H9 (cell line): Measurements from ENCODE around the gene MMP23B. TPM values are rescaled to one million over a fixed set of nuclear protein-coding genes. Genes with fewer than 3 reads are reported as not detected.

Experiments used
- DNase-seq: peaks from one replicate; pipeline ENCODE4 v3.0.0-alpha.2; 2017
- H2AFZ ChIP-seq: one replicate; pipeline ENCODE4 v1.6.1; 2013; ENCODE audit warnings: mild to moderate bottlenecking, low read length, control low read depth, moderate library complexity
- H2AK5ac ChIP-seq: 2 replicates; pipeline ENCODE4 v1.6.1; 2013; ENCODE audit warnings: low read length, control low read depth, mixed read lengths; ENCODE audit not compliant: insufficient read length
- H2BK120ac ChIP-seq: one replicate; pipeline ENCODE4 v1.6.1; 2013; ENCODE audit warnings: low read depth, mild to moderate bottlenecking, low read length, control low read depth, inconsistent platforms; ENCODE audit not compliant: poor library complexity, severe bottlenecking
- H2BK12ac ChIP-seq: 2 replicates; pipeline ENCODE4 v1.6.1; 2013; ENCODE audit warnings: low read length, control low read depth, mixed read lengths, low read depth; ENCODE audit not compliant: insufficient read length
- H2BK15ac ChIP-seq: 2 replicates; pipeline ENCODE4 v1.6.1; 2013; ENCODE audit warnings: low read depth, low read length, control low read depth
- H2BK20ac ChIP-seq: one replicate; pipeline ENCODE4 v1.6.1; 2013; ENCODE audit warnings: low read depth, mild to moderate bottlenecking, low read length, control low read depth, inconsistent platforms; ENCODE audit not compliant: poor library complexity, severe bottlenecking
- H2BK5ac ChIP-seq: 2 replicates; pipeline ENCODE4 v1.6.1; 2013; ENCODE audit warnings: low read length, control low read depth, mixed read lengths; ENCODE audit not compliant: insufficient read length
- H3K14ac ChIP-seq: 2 replicates; pipeline ENCODE4 v1.6.1; 2013; ENCODE audit warnings: low read length, control low read depth; ENCODE audit not compliant: insufficient read depth
- H3K18ac ChIP-seq: 2 replicates; pipeline ENCODE4 v1.6.1; 2013; ENCODE audit warnings: low read depth, mild to moderate bottlenecking, mixed read lengths, low read length, control low read depth; ENCODE audit not compliant: insufficient read length
- H3K23ac ChIP-seq: 2 replicates; pipeline ENCODE4 v1.6.1; 2013; ENCODE audit warnings: low read length, control low read depth, mixed read lengths, low read depth; ENCODE audit not compliant: insufficient read length
- H3K23me2 ChIP-seq: 2 replicates; pipeline ENCODE4 v1.6.1; 2013; ENCODE audit warnings: low read depth, mild to moderate bottlenecking, mixed read lengths, low read length, control low read depth; ENCODE audit not compliant: insufficient read length, poor library complexity, severe bottlenecking
- H3K27ac ChIP-seq: 2 replicates; pipeline ENCODE4 v1.5.1; 2013; ENCODE audit warnings: low read length, control low read depth, mixed read lengths, low read depth; ENCODE audit not compliant: insufficient read length
- H3K27me3 ChIP-seq: 2 replicates; pipeline ENCODE4 v1.6.1; 2013; ENCODE audit warnings: low read length, control low read depth, inconsistent platforms; ENCODE audit not compliant: insufficient read depth
- H3K4ac ChIP-seq: 2 replicates; pipeline ENCODE4 v1.6.1; 2013; ENCODE audit warnings: low read depth, mild to moderate bottlenecking, control low read depth, inconsistent platforms, low read length, moderate library complexity
- H3K4me1 ChIP-seq: 2 replicates; pipeline ENCODE4 v1.6.1; 2013; ENCODE audit warnings: low read length, control low read depth, inconsistent platforms; ENCODE audit not compliant: insufficient read depth
- H3K4me2 ChIP-seq: 2 replicates; pipeline ENCODE4 v1.6.1; 2013; ENCODE audit warnings: low read length, control low read depth, mixed read lengths; ENCODE audit not compliant: insufficient read length, insufficient read depth
- H3K56ac ChIP-seq: 2 replicates; pipeline ENCODE4 v1.6.1; 2013; ENCODE audit warnings: low read depth, mild to moderate bottlenecking, mixed read lengths, low read length, control low read depth; ENCODE audit not compliant: insufficient read length
- H3K79me1 ChIP-seq: 2 replicates; pipeline ENCODE4 v1.6.1; 2013; ENCODE audit warnings: low read depth, mild to moderate bottlenecking, moderate library complexity, low read length, control low read depth, inconsistent platforms; ENCODE audit not compliant: insufficient read depth, poor library complexity, severe bottlenecking
- H3K79me2 ChIP-seq: 2 replicates; pipeline ENCODE4 v1.6.1; 2013; ENCODE audit warnings: low read length, control low read depth, inconsistent platforms; ENCODE audit not compliant: insufficient read depth
- H3K9ac ChIP-seq: 2 replicates; pipeline ENCODE4 v1.6.1; 2013; ENCODE audit warnings: low read length, control low read depth, mixed read lengths; ENCODE audit not compliant: insufficient read length; ENCODE audit errors: extremely low read depth
- H3K9me3 ChIP-seq: one replicate; pipeline ENCODE4 v1.6.1; 2013; ENCODE audit warnings: low read depth, low read length, inconsistent platforms; ENCODE audit not compliant: control insufficient read depth
- H3T11ph ChIP-seq: one replicate; pipeline ENCODE4 v1.6.1; 2013; ENCODE audit warnings: mild to moderate bottlenecking, low read length, control low read depth, inconsistent platforms
- H4K20me1 ChIP-seq: one replicate; pipeline ENCODE4 v1.6.1; 2013; ENCODE audit not compliant: control insufficient read depth, insufficient read length, insufficient read depth
- H4K5ac ChIP-seq: 2 replicates; pipeline ENCODE4 v1.6.1; 2013; ENCODE audit warnings: low read depth, mild to moderate bottlenecking, mixed read lengths, low read length, control low read depth; ENCODE audit not compliant: insufficient read length
- H4K8ac ChIP-seq: replicated peaks from 2 replicates; pipeline ENCODE4 v1.6.1; 2013; ENCODE audit warnings: low read length, control low read depth, mixed read lengths, low read depth; ENCODE audit not compliant: insufficient read length
- H4K91ac ChIP-seq: 2 replicates; pipeline ENCODE4 v1.6.1; 2013; ENCODE audit warnings: low read depth, mild to moderate bottlenecking, moderate library complexity, mixed read lengths, low read length, control low read depth; ENCODE audit not compliant: insufficient read length
- H3K27ac Mint-ChIP-seq, 3 experiments: 2 replicates in 2 of 3; 3 replicates in 1 of 3; pipeline ENCODE4 v1.8.0; 2020 to 2021; ENCODE audit warnings: mixed read lengths in 3 of 3, mild to moderate bottlenecking in 1 of 3, moderate library complexity in 1 of 3
- H3K27me3 Mint-ChIP-seq: 2 replicates; pipeline ENCODE4 v1.8.0; 2021; ENCODE audit warnings: low read depth, mild to moderate bottlenecking, moderate library complexity, mixed read lengths
- H3K36me3 Mint-ChIP-seq, 3 experiments: 2 replicates in 2 of 3; 3 replicates in 1 of 3; pipeline ENCODE4 v1.8.0; 2020 to 2021; ENCODE audit warnings: low read depth in 3 of 3, mixed read lengths in 3 of 3; ENCODE audit not compliant: insufficient read depth in 1 of 3
- H3K4me1 Mint-ChIP-seq, 2 experiments: 2 replicates each; pipeline ENCODE4 v1.8.0; 2020; ENCODE audit warnings: mixed read lengths in 2 of 2
- H3K4me3 Mint-ChIP-seq, 2 experiments: 2 replicates in 1 of 2; 3 replicates in 1 of 2; pipeline ENCODE4 v1.8.0; 2020 to 2021; ENCODE audit warnings: mild to moderate bottlenecking in 2 of 2, mixed read lengths in 2 of 2, moderate library complexity in 1 of 2
- H3K9me3 Mint-ChIP-seq, 2 experiments: 2 replicates in 1 of 2; 3 replicates in 1 of 2; pipeline ENCODE4 v1.8.0; 2020; ENCODE audit warnings: mild to moderate bottlenecking in 2 of 2, mixed read lengths in 2 of 2, moderate library complexity in 1 of 2
- CTCF ChIP-seq: fragments of 200-600 bp; sonication (generic); conservative IDR thresholded peaks from 3 replicates; pipeline ENCODE4 v1.8.0; 2021; ENCODE audit warnings: antibody characterized with exemption, mild to moderate bottlenecking
- WGBS: extraction: QIAGEN DNeasy Blood & Tissue Kit; methylation state at CpG from one replicate; pipeline ENCODE4 v1.1.7; 2013; ENCODE audit warnings: missing lambda C conversion rate, low lambda C conversion rate, mixed read lengths; ENCODE audit not compliant: insufficient read length; ENCODE audit errors: extremely low coverage; 5-methylcytosine and 5-hydroxymethylcytosine counted together
- total RNA-seq: library from RNA; stranded (reverse); gene quantifications from 2 replicates; pipeline ENCODE4 v1.2.1, GENCODE V29; 2021

Gene MMP23B
- total RNA-seq, 1 experiment from 2014 or later = 12.5 TPM

GRCh38 chr1:1628754-1629429, 3.1 kb upstream of the MMP23B start:
- Mint-ChIP-seq H3K27me3 (peaks cover 12% of the 10 kb centered on the region), H3K9me3 (no peaks in the 10 kb centered on the region), H3K36me3 (no peaks in the 10 kb centered on the region), H3K4me3 (peak overlapping the region in 1 of 2 experiments; percentile 23; a peak in 1 of 5 replicates), H3K4me1 (peaks cover 2% of the 10 kb centered on the region in 2 experiments; a peak in 2 of 4 replicates), H3K27ac (no peak overlapping the region)
- Histone ChIP-seq H3K14ac (no peak overlapping the region), H3K9ac (no peak overlapping the region), H4K5ac (no peak overlapping the region), H3K27ac (no peak overlapping the region), H4K8ac (no peak overlapping the region), H2AK5ac (no peak overlapping the region), H2BK20ac (no peak overlapping the region), H3K79me2 (no peaks in the 10 kb centered on the region), H2BK5ac (no peak overlapping the region), H3K18ac (no peak overlapping the region), H3K4ac (no peak overlapping the region), H3T11ph (no peak overlapping the region), H3K79me1 (no peaks in the 10 kb centered on the region), H3K56ac (no peak overlapping the region), H2BK12ac (no peak overlapping the region), H3K4me2 (peak overlapping the region; percentile 17), H3K27me3 (no peaks in the 10 kb centered on the region; the same call in 1 of the 2 replicates), H4K91ac (no peak overlapping the region), H2BK15ac (no peak overlapping the region), H3K23ac (no peak overlapping the region), H4K20me1 (no peaks in the 10 kb centered on the region), H3K23me2 (peaks cover 7% of the 10 kb centered on the region), H2AFZ (no peak overlapping the region), H3K4me1 (no peaks in the 10 kb centered on the region), H2BK120ac (no peak overlapping the region), H3K9me3 (no peaks in the 10 kb centered on the region)
- no CpG with 5 or more reads among the region's 53 CpGs for WGBS
- DNase-seq = peak; percentile 84
- TF ChIP-seq CTCF = no peak
